ENCODE data around the gene PRDX6. TPM values are rescaled to one million over a fixed set of nuclear protein-coding genes. Genes with fewer than 3 reads are reported as not detected.
A peak's percentile ranks its signal among the peaks of the same experiment; 100 is the strongest.

Gene PRDX6
- total RNA-seq, 1 donor from 2014 or later: 163 TPM

DNA sequence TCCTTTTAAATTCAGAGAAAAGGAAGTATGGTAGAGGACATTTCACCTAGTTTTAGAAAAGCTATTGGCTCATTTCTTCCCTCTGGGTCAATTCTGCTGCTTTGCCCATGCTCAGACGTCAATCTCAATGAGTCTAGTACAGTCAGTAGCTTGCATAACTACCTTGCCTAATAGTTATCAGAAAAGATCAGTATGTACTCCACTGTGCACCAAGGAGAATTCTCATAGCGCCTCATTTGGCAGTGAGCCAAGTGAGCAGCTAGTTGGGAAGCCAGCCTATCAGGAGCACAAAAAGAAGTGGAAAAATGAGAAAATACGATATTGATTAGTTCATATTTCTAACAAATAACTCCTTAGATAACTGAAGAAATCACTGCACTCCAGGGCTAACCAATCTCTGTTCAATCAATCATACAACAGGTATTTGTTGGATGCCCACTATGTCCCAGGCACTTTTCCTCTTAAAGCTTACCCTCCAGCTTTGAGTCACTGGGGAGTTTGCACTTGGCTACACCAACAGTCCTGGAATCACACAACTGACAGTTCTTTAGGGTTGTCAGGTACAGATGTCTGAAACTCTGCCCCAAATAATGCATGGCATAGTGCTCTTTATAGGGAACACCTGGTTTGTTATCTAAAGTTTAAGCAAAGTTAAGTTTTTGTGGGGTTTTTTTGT lies 50.2 kb downstream of the PRDX6 start:
- H3K27ac ChIP-seq: no peak overlapping the region
- DNase-seq (ENCODE audit: low spot score in 2 of 2): no peak
- no peak overlapping the region for H3K4me3 ChIP-seq
- no peaks in the 10 kb centered on the region for H3K36me3 ChIP-seq
- intact Hi-C loops (cut with DNase I): no loop called here
- H3K4me1 ChIP-seq: no peaks in the 10 kb centered on the region
- H3K9me3 ChIP-seq: no peaks in the 10 kb centered on the region
- H3K27me3 ChIP-seq: no peaks in the 10 kb centered on the region
- TF ChIP-seq, protein P1, sequence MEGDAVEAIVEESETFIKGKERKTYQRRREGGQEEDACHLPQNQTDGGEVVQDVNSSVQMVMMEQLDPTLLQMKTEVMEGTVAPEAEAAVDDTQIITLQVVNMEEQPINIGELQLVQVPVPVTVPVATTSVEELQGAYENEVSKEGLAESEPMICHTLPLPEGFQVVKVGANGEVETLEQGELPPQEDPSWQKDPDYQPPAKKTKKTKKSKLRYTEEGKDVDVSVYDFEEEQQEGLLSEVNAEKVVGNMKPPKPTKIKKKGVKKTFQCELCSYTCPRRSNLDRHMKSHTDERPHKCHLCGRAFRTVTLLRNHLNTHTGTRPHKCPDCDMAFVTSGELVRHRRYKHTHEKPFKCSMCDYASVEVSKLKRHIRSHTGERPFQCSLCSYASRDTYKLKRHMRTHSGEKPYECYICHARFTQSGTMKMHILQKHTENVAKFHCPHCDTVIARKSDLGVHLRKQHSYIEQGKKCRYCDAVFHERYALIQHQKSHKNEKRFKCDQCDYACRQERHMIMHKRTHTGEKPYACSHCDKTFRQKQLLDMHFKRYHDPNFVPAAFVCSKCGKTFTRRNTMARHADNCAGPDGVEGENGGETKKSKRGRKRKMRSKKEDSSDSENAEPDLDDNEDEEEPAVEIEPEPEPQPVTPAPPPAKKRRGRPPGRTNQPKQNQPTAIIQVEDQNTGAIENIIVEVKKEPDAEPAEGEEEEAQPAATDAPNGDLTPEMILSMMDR (IDR thresholded peaks at IDR 0.05): no peak

DNA sequence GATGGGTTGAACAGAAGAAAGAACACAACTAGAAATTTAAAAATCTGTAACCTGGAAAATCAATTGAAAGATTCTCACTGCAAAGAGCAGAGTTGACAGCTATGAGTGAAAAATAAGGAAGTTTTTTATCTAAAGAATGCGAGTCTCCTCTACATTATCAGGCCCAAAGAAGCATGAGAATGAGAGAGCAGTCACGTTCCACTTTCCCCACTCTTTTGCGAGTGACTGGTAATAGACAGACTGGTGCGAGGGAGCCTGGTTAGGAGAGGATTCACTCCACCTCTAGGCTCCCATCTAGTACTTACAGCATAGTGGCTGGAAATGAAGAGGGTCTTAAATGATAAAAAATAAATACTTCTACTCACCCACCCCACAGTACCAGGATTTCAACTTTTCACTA lies 52.0 kb downstream of the PRDX6 start:
- no peak for DNase-seq (ENCODE audit: low spot score in 2 of 2)
- intact Hi-C loops (cut with DNase I): no loop called here
- Histone ChIP-seq H3K9me3 (no peaks in the 10 kb centered on the region), H3K4me3 (no peak overlapping the region), H3K4me1 (no peaks in the 10 kb centered on the region), H3K36me3 (no peaks in the 10 kb centered on the region), H3K27ac (no peak overlapping the region), H3K27me3 (no peaks in the 10 kb centered on the region)
- TF ChIP-seq, protein P1 (IDR thresholded peaks at IDR 0.05): no peak

DNA sequence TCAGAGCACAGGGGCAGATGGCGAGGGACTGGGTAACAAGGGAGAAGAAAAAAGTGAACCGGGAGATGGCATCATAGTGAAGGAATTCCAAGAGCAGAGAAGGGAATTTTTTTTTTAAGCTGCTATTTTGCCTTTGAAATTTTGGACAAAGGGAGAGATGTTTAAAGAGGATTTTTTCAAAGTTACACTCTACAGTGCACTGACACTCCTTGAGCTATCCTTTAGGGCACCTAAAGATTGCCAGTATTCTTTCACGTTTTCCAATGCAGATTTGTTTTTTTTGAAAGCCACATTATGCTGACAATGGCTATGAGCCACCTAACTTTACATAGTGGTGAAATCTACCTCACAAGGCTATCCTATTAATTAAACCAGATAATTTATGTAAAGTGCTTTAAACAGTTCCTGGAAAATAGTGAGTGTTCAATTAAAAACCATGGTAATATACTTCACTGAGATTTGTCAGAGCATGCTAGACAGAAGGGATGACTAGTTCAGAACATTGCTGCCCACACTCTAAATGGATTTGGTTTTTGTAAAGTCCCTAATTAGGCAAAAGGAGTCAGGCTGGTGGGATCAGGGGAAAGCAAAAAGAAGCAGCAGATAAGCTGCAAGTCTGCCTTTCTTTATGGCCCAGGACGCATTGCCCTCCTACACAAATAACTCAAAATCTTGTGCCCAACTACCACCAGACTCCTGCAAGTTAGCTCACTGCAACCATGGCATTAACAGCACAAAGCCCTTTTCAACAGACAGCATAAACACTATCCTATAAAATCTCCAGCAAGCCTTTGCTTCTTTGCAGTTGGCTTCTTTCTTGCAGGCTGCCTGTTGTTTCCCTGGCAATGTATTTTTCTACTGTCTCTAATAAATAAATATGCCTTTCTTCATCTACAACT lies 53.9 kb downstream of the PRDX6 start:
- TF ChIP-seq, protein P1 (IDR thresholded peaks at IDR 0.05): no peak
- H3K27ac ChIP-seq: no peak overlapping the region

DNA sequence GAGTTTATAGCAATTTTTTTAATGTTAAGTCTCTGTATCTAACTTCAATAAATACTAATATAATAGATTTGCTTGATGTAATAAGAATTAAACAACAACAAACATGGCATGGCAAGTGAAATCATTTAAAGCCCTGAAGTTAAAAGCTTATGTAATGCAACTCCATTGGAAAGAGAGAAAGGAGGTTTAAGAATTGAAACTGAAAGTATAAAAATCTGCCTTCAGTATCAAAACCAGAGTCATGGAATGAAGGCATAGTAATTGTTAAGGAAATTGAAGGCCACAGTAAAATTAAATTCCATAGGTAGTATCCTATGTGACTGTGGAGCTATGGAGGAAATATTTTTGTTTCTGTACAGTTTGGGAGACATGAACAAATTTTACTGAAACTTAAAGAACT lies 55.1 kb downstream of the PRDX6 start:
- no peaks in the 10 kb centered on the region for H3K27me3 ChIP-seq
- intact Hi-C loops (cut with DNase I): no loop called here
- no peaks in the 10 kb centered on the region for H3K4me1 ChIP-seq
- H3K36me3 ChIP-seq: no peaks in the 10 kb centered on the region
- TF ChIP-seq, protein P1 (IDR thresholded peaks at IDR 0.05): no peak
- H3K27ac ChIP-seq: no peak overlapping the region
- peak overlapping the region in 1 of 2 donors; percentile 6 for H3K4me3 ChIP-seq
- no peak for DNase-seq (ENCODE audit: low spot score in 2 of 2)
- H3K9me3 ChIP-seq: no peaks in the 10 kb centered on the region

More for the DNA sequence above, 53.9 kb downstream of the PRDX6 start:
- Histone ChIP-seq H3K9me3 (no peaks in the 10 kb centered on the region), H3K36me3 (no peaks in the 10 kb centered on the region), H3K4me3 (no peak overlapping the region), H3K27me3 (no peaks in the 10 kb centered on the region), H3K4me1 (no peaks in the 10 kb centered on the region)
- no peak for DNase-seq (ENCODE audit: low spot score in 2 of 2)
- intact Hi-C loops (cut with DNase I): no loop called here

DNA sequence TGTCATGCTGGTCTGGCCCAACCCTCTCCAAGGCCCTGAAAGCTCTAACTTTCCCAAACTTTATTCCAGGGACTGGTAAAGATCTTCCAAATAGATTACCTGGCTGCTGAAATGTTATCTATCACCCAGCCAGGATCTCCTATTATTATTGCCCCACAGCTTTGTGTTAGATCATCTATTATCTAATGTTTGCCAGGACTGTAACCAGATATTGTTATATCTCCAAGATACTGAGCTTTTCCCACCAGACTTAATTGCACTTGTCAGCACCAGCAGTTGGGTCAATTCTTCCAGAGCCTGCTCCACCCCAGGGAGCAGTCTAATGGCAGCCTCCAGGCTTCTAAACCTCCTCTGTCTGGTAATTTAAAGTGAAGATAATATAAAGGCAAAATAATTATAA lies 59.1 kb downstream of the PRDX6 start:
- Histone ChIP-seq H3K9me3 (no peaks in the 10 kb centered on the region), H3K27me3 (no peaks in the 10 kb centered on the region)
- TF ChIP-seq, protein P1 (IDR thresholded peaks at IDR 0.05): no peak

More for the DNA sequence above, 59.1 kb downstream of the PRDX6 start:
- DNase-seq (ENCODE audit: low spot score in 2 of 2): no peak
- no peaks in the 10 kb centered on the region for H3K4me1 ChIP-seq
- no peak overlapping the region for H3K4me3 ChIP-seq
- H3K36me3 ChIP-seq: no peaks in the 10 kb centered on the region
- H3K27ac ChIP-seq: no peak overlapping the region
- intact Hi-C loops (cut with DNase I): no loop called here

Other genes starting within 250 kb of the PRDX6 start
- gene SLC9C2, start 125.7 kb downstream of the PRDX6 start, total RNA-seq: not detected
- not detected for gene TEX50, start 158.0 kb downstream of the PRDX6 start, total RNA-seq
- gene ANKRD45, start 192.5 kb downstream of the PRDX6 start, total RNA-seq: not detected
- 15.5 TPM for gene KLHL20, start 237.6 kb downstream of the PRDX6 start, total RNA-seq

Measured in ascending aorta (tissue), 2 donors.